HepG2 (cell line): ENCODE results near the gene RAB29. TPM values are rescaled to one million over a fixed set of nuclear protein-coding genes. Genes with fewer than 3 reads are reported as not detected.

Experiments
- ATAC-seq: fragments of 200-7000 bp; cut with Tn5 transposase; 3 replicates; pipeline ENCODE4 v1.9.1; 2020; ENCODE audit warnings: mild to moderate bottlenecking, moderate library complexity
- BruUV-seq: library from RNA; stranded (reverse); fragments of 400-500 nt; replicated peaks from 2 replicates; lab custom pipeline; 2021; lab: Mats Ljungman, UMichigan
- CTCF ChIA-PET: fragments of 300-600 bp; formaldehyde crosslinking; extraction: SDS; loops from one replicate; lab custom pipeline; 2021; ENCODE audit warnings: low total read pairs, inconsistent platforms, low intra/inter-chr PET ratio; lab: Yijun Ruan, JAX
- POLR2A ChIA-PET: fragments of 350-600 bp; sonication (Branson Sonifier 250); formaldehyde crosslinking; loops from one replicate; lab custom pipeline; 2020; ENCODE audit warnings: antibody characterized with exemption, inconsistent platforms; lab: Yijun Ruan, JAX
- DNase-seq: peaks from one replicate; pipeline ENCODE4 v3.0.0-alpha.2; 2015; ENCODE audit warnings: low spot score
- FAIRE-seq: peaks from 3 replicates; lab custom pipeline; 2011; peaks lifted over from hg19 to GRCh38; lab: Jason Lieb, UNC
- H2AFZ ChIP-seq: one replicate; pipeline ENCODE4 v1.6.1; 2011; ENCODE audit warnings: low read length, inconsistent platforms
- H3K27ac ChIP-seq: fragments of 300-600 bp; 3 replicates; pipeline ENCODE4 v1.8.0; 2011; ENCODE audit warnings: mixed run types, mild to moderate bottlenecking, mixed read lengths, low read length, inconsistent platforms; ENCODE audit not compliant: insufficient read depth; ENCODE audit errors: extremely low read length
- H3K27me3 ChIP-seq, 2 experiments: fragments of 200-600 bp in 1 of 2; 2 replicates in 1 of 2; 3 replicates in 1 of 2; pipeline versions ENCODE4 v1.6.0 to v1.8.0; 2011; ENCODE audit warnings: low read length in 2 of 2, mild to moderate bottlenecking in 2 of 2, moderate library complexity in 2 of 2, inconsistent platforms in 1 of 2; ENCODE audit not compliant: insufficient read depth in 2 of 2, control insufficient read depth in 1 of 2
- H3K36me3 ChIP-seq, 2 experiments: fragments of 200-600 bp in 1 of 2; replicated peaks in 1 of 2; 2 replicates in 1 of 2; 3 replicates in 1 of 2; pipeline versions ENCODE4 v1.5.1 to v1.8.0; 2011; ENCODE audit warnings: low read length in 2 of 2, inconsistent platforms in 1 of 2; ENCODE audit not compliant: insufficient read depth in 2 of 2, control insufficient read depth in 1 of 2
- H3K4me1 ChIP-seq: 2 replicates; pipeline ENCODE4 v1.5.1; 2012; ENCODE audit warnings: low read length, inconsistent platforms; ENCODE audit not compliant: insufficient read depth
- H3K4me2 ChIP-seq: 2 replicates; pipeline ENCODE4 v1.6.0; 2011; ENCODE audit warnings: low read depth, low read length, inconsistent platforms
- H3K4me3 ChIP-seq, 3 experiments: fragments of 200-600 bp in 1 of 3; sonication (generic), shearing (Covaris generic) in 1 of 3; replicated peaks in 1 of 3; 2 replicates each; pipeline ENCODE4 v1.5.1; 2011 to 2016; ENCODE audit warnings: low read length in 3 of 3, inconsistent platforms in 2 of 3, low read depth in 2 of 3, mild to moderate bottlenecking in 2 of 3, control low read depth in 1 of 3, mixed read lengths in 1 of 3; ENCODE audit not compliant: insufficient read depth in 1 of 3
- H3K79me2 ChIP-seq: one replicate; pipeline ENCODE4 v1.6.1; 2011; ENCODE audit warnings: low read length, inconsistent platforms; ENCODE audit not compliant: insufficient read depth
- H3K9ac ChIP-seq: 2 replicates; pipeline ENCODE4 v1.6.0; 2011; ENCODE audit warnings: mild to moderate bottlenecking, low read depth, low read length, inconsistent platforms; ENCODE audit not compliant: insufficient read depth
- H3K9me3 ChIP-seq: 2 replicates; pipeline ENCODE4 v1.5.1; 2012; ENCODE audit warnings: mild to moderate bottlenecking, low read length
- H4K20me1 ChIP-seq: 2 replicates; pipeline ENCODE4 v1.6.0; 2011; ENCODE audit warnings: inconsistent platforms, mild to moderate bottlenecking, low read length, moderate library complexity; ENCODE audit not compliant: insufficient read depth
- GZF1 ChIP-seq: sonication (generic); formaldehyde crosslinking; IDR thresholded peaks from 2 replicates; pipeline ENCODE4 v1.5.1; 2020; ENCODE audit warnings: mild to moderate bottlenecking, missing genetic modification reagents
- POGZ ChIP-seq: sonication (generic); formaldehyde crosslinking; IDR thresholded peaks from 2 replicates; pipeline ENCODE4 v1.4.0; 2020; ENCODE audit warnings: mild to moderate bottlenecking, missing genetic modification reagents
- SMARCE1 ChIP-seq: fragments of 450-650 bp; IDR thresholded peaks from 2 replicates; pipeline ENCODE4 v1.6.1; 2017; ENCODE audit warnings: borderline replicate concordance
- ZMYM2 ChIP-seq: sonication (generic); formaldehyde crosslinking; IDR thresholded peaks from 2 replicates; pipeline ENCODE4 v1.8.0; 2022; ENCODE audit warnings: mild to moderate bottlenecking, missing genetic modification reagents
- ZNF274 ChIP-seq: sonication (generic); formaldehyde crosslinking; IDR thresholded peaks from 2 replicates; pipeline ENCODE4 v1.5.1; 2020; ENCODE audit warnings: mild to moderate bottlenecking, missing genetic modification reagents
- ZNF513 ChIP-seq: sonication (generic); formaldehyde crosslinking; conservative IDR thresholded peaks from 2 replicates; pipeline ENCODE4 v1.5.0; 2020; ENCODE audit warnings: missing genetic modification reagents
- ZNF644 ChIP-seq: IDR thresholded peaks from 2 replicates; pipeline ENCODE4 v1.6.1; 2016; ENCODE audit warnings: low read depth
- WGBS: methylation state at CpG from one replicate; pipeline ENCODE4 v1.1.6; 2017; ENCODE audit warnings: low lambda C conversion rate; 5-methylcytosine and 5-hydroxymethylcytosine counted together
- in situ Hi-C: cut with HindIII; loops from 2 replicates; pipeline ENCODE4 v1.10.0; 2017; ENCODE audit warnings: low pct_unique_long_range_greater_than_20kb; ENCODE audit not compliant: extremely low pct_ligation_motif_present
- intact Hi-C: fragments of 100-400 bp; cut with micrococcal nuclease; formaldehyde crosslinking; loops from one replicate; pipeline ENCODE4 v1.10.0; 2022; ENCODE audit not compliant: unreplicated experiment
- polyA plus RNA-seq, 8 experiments: library from polyadenylated mRNA; depleted of rRNA in 3 of 8; stranded (reverse) in 7 of 8; unstranded in 1 of 8; fragments of >200 nt; fragmentation: Illumina TruSeq in 4 of 8; extraction: Trizol in 4 of 8; gene quantifications; 2 replicates each; pipeline versions ENCODE4 v1.2.1 to v1.2.3, GENCODE V29; 2011 to 2016; ENCODE audit warnings: low read depth in 4 of 8, missing spikeins in 1 of 8, mixed read lengths in 1 of 8; ENCODE audit not compliant: insufficient read depth in 1 of 8
- total RNA-seq, 5 experiments: library from RNA; depleted of rRNA; stranded (reverse); fragments of >200 nt; fragmentation: Illumina TruSeq; extraction: Trizol; gene quantifications; 2 replicates each; pipeline ENCODE4 v1.2.3, GENCODE V29; 2016; ENCODE audit warnings: low read depth in 1 of 5
- TF ChIP-seq, protein P1 (sequence below), 2 experiments: IDR thresholded peaks; 2 replicates each; pipeline ENCODE4 v1.6.1; 2011 to 2012; ENCODE audit warnings: low read length in 2 of 2, borderline replicate concordance in 1 of 2, low read depth in 1 of 2, mild to moderate bottlenecking in 1 of 2, moderate library complexity in 1 of 2
- TF ChIP-seq, protein P2 (sequence below): sonication (generic); formaldehyde crosslinking; IDR thresholded peaks from 2 replicates; pipeline ENCODE4 v1.4.0; 2020; ENCODE audit warnings: missing genetic modification reagents, mild to moderate bottlenecking, borderline replicate concordance

Gene RAB29
- total and polyA plus RNA-seq, 2 of the 13 experiments (the other 11 are each of a cell fraction or from before 2014, with no cell fraction given): 8.7 to 10.1 TPM

- Histone ChIP-seq H3K36me3 (no peaks in the 10 kb centered on the region), H3K27ac (no peak overlapping the region), H3K9ac (no peak overlapping the region), H2AFZ (no peak overlapping the region), H3K9me3 (no peaks in the 10 kb centered on the region), H3K4me2 (no peak overlapping the region), H3K79me2 (no peaks in the 10 kb centered on the region), H3K27me3 (no peaks in the 10 kb centered on the region), H3K4me1 (no peaks in the 10 kb centered on the region), H4K20me1 (no peaks in the 10 kb centered on the region), H3K4me3 (no peak overlapping the region)
- ChIA-PET POLR2A (interaction anchor here (1.4 kb wide), 1 partner anchor 17 kb away, joined by 4 read pairs; no protein-coding TSS in a partner anchor), CTCF (no interaction called here)
- TF ChIP-seq ZNF274 (CRISPR knock-in tag) (no peak), ZMYM2 (CRISPR knock-in tag) (no peak), GZF1 (CRISPR knock-in tag) (no peak), POGZ (no peak), ZNF644 (CRISPR knock-in tag) (no peak), SMARCE1 (no peak), ZNF513 (CRISPR knock-in tag) (no peak)
- TF ChIP-seq, protein P1, sequence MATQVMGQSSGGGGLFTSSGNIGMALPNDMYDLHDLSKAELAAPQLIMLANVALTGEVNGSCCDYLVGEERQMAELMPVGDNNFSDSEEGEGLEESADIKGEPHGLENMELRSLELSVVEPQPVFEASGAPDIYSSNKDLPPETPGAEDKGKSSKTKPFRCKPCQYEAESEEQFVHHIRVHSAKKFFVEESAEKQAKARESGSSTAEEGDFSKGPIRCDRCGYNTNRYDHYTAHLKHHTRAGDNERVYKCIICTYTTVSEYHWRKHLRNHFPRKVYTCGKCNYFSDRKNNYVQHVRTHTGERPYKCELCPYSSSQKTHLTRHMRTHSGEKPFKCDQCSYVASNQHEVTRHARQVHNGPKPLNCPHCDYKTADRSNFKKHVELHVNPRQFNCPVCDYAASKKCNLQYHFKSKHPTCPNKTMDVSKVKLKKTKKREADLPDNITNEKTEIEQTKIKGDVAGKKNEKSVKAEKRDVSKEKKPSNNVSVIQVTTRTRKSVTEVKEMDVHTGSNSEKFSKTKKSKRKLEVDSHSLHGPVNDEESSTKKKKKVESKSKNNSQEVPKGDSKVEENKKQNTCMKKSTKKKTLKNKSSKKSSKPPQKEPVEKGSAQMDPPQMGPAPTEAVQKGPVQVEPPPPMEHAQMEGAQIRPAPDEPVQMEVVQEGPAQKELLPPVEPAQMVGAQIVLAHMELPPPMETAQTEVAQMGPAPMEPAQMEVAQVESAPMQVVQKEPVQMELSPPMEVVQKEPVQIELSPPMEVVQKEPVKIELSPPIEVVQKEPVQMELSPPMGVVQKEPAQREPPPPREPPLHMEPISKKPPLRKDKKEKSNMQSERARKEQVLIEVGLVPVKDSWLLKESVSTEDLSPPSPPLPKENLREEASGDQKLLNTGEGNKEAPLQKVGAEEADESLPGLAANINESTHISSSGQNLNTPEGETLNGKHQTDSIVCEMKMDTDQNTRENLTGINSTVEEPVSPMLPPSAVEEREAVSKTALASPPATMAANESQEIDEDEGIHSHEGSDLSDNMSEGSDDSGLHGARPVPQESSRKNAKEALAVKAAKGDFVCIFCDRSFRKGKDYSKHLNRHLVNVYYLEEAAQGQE (IDR thresholded peaks at IDR 0.05; ENCODE audit: borderline replicate concordance in 1 of 2, low read depth in 1 of 2, low read length in 2 of 2): no peak
- TF ChIP-seq, protein P2, sequence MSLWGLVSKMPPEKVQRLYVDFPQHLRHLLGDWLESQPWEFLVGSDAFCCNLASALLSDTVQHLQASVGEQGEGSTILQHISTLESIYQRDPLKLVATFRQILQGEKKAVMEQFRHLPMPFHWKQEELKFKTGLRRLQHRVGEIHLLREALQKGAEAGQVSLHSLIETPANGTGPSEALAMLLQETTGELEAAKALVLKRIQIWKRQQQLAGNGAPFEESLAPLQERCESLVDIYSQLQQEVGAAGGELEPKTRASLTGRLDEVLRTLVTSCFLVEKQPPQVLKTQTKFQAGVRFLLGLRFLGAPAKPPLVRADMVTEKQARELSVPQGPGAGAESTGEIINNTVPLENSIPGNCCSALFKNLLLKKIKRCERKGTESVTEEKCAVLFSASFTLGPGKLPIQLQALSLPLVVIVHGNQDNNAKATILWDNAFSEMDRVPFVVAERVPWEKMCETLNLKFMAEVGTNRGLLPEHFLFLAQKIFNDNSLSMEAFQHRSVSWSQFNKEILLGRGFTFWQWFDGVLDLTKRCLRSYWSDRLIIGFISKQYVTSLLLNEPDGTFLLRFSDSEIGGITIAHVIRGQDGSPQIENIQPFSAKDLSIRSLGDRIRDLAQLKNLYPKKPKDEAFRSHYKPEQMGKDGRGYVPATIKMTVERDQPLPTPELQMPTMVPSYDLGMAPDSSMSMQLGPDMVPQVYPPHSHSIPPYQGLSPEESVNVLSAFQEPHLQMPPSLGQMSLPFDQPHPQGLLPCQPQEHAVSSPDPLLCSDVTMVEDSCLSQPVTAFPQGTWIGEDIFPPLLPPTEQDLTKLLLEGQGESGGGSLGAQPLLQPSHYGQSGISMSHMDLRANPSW (CRISPR knock-in tag): no peak
- in situ Hi-C loops: no loop called here
- intact Hi-C loops: no loop called here
- ATAC-seq (no peak), DNase-seq (no peak), FAIRE-seq (no peak)
- 81% methylated on average over 3 of the region's 3 CpGs for WGBS
- BruUV-seq: no TSS peak
These were observed 8.7 kb downstream of the RAB29 start for GRCh38 chr1:205766570-205766969.
